WTC11 (cell line): ENCODE results near the gene FBLN2. TPM values are rescaled to one million over a fixed set of nuclear protein-coding genes. Genes with fewer than 3 reads are reported as not detected.
A peak's percentile ranks its signal among the peaks of the same experiment; 100 is the strongest.

Experiments
- ATAC-seq: fragments of 200-7000 bp; cut with Tn5 transposase; 2 replicates; pipeline ENCODE4 v1.10.0; 2021; ENCODE audit warnings: mild to moderate bottlenecking, moderate library complexity
- CTCF ChIA-PET: fragments of 300-600 bp; sonication (Branson Sonifier 250); formaldehyde crosslinking; loops from one replicate; lab custom pipeline; 2021; ENCODE audit warnings: antibody characterized with exemption; lab: Charles Lee
- POLR2A ChIA-PET: fragments of 350-600 bp; sonication (Branson Sonifier 250); formaldehyde crosslinking; loops from one replicate; lab custom pipeline; 2021; ENCODE audit warnings: antibody characterized with exemption; lab: Charles Lee
- DNase-seq: peaks from one replicate; pipeline ENCODE4 v3.0.0; 2021; ENCODE audit warnings: low spot score
- H3K27ac Mint-ChIP-seq: 2 replicates; pipeline ENCODE4 v1.8.0; 2021; ENCODE audit warnings: mixed read lengths
- H3K27me3 Mint-ChIP-seq: 2 replicates; pipeline ENCODE4 v1.8.0; 2021; ENCODE audit warnings: low read depth, mild to moderate bottlenecking, moderate library complexity, mixed read lengths
- H3K36me3 Mint-ChIP-seq: 2 replicates; pipeline ENCODE4 v1.8.0; 2021; ENCODE audit warnings: mixed read lengths
- H3K4me1 Mint-ChIP-seq: 2 replicates; pipeline ENCODE4 v1.8.0; 2022; ENCODE audit warnings: mixed read lengths
- H3K4me3 Mint-ChIP-seq: 2 replicates; pipeline ENCODE4 v1.8.0; 2021; ENCODE audit warnings: mild to moderate bottlenecking, moderate library complexity, mixed read lengths
- H3K9me3 Mint-ChIP-seq: 2 replicates; pipeline ENCODE4 v1.8.0; 2021; ENCODE audit warnings: mixed read lengths
- ATF1 ChIP-seq: sonication (generic); formaldehyde crosslinking; IDR thresholded peaks from 2 replicates; pipeline ENCODE4 v1.8.1; 2023; ENCODE audit warnings: mild to moderate bottlenecking, moderate library complexity, missing genetic modification reagents
- ATF2 ChIP-seq: sonication (generic); formaldehyde crosslinking; IDR thresholded peaks from 2 replicates; pipeline ENCODE4 v1.8.1; 2022; ENCODE audit warnings: low read depth, missing genetic modification reagents, borderline replicate concordance
- ERG ChIP-seq: fragments of 250-450 bp; sonication (Bioruptor Pico); IDR thresholded peaks from 2 replicates; pipeline ENCODE4 v1.8.0; 2021; ENCODE audit warnings: mild to moderate bottlenecking
- ESRRA ChIP-seq: sonication (generic); formaldehyde crosslinking; IDR thresholded peaks from 2 replicates; pipeline ENCODE4 v1.8.1; 2022; ENCODE audit warnings: mild to moderate bottlenecking, missing genetic modification reagents, borderline replicate concordance
- KAT7 ChIP-seq: sonication (generic); formaldehyde crosslinking; IDR thresholded peaks from 2 replicates; pipeline ENCODE4 v1.8.1; 2023; ENCODE audit warnings: missing genetic modification reagents, mild to moderate bottlenecking, borderline replicate concordance
- MXD4 ChIP-seq: fragments of 250-450 bp; sonication (Bioruptor Pico); IDR thresholded peaks from 2 replicates; pipeline ENCODE4 v1.8.0; 2021; ENCODE audit warnings: mild to moderate bottlenecking, moderate library complexity, borderline replicate concordance
- NR1H2 ChIP-seq: sonication (generic); formaldehyde crosslinking; IDR thresholded peaks from 2 replicates; pipeline ENCODE4 v1.9.0; 2021; ENCODE audit warnings: mild to moderate bottlenecking, moderate library complexity, missing genetic modification reagents
- RELA ChIP-seq: sonication (generic); formaldehyde crosslinking; IDR thresholded peaks from 2 replicates; pipeline ENCODE4 v1.8.1; 2022; ENCODE audit warnings: missing genetic modification reagents, mild to moderate bottlenecking, borderline replicate concordance
- SMAD3 ChIP-seq: sonication (generic); formaldehyde crosslinking; IDR thresholded peaks from 2 replicates; pipeline ENCODE4 v1.8.0; 2022; ENCODE audit warnings: missing genetic modification reagents, mild to moderate bottlenecking, borderline replicate concordance
- SOX15 ChIP-seq: fragments of 250-450 bp; sonication (Bioruptor Pico); IDR thresholded peaks from 2 replicates; pipeline ENCODE4 v1.9.0; 2021; ENCODE audit warnings: mild to moderate bottlenecking
- STAT6 ChIP-seq: sonication (generic); formaldehyde crosslinking; conservative IDR thresholded peaks from 2 replicates; pipeline ENCODE4 v1.8.1; 2023; ENCODE audit warnings: mild to moderate bottlenecking, low read depth, missing genetic modification reagents, moderate library complexity
- TCF7 ChIP-seq: sonication (generic); formaldehyde crosslinking; IDR thresholded peaks from 2 replicates; pipeline ENCODE4 v1.8.0; 2022; ENCODE audit warnings: mild to moderate bottlenecking, low read depth, missing genetic modification reagents, moderate library complexity
- ZNF121 ChIP-seq: sonication (generic); formaldehyde crosslinking; IDR thresholded peaks from 2 replicates; pipeline ENCODE4 v1.8.0; 2023; ENCODE audit warnings: missing genetic modification reagents
- ZNF423 ChIP-seq: fragments of 250-450 bp; sonication (Bioruptor Pico); IDR thresholded peaks from 2 replicates; pipeline ENCODE4 v2.1.2; 2022; ENCODE audit warnings: mild to moderate bottlenecking, moderate library complexity
- ZNF532 ChIP-seq: fragments of 250-450 bp; sonication (Bioruptor Pico); IDR thresholded peaks from 2 replicates; pipeline ENCODE4 v1.9.0; 2021; ENCODE audit warnings: mild to moderate bottlenecking, borderline replicate concordance
- ZNF671 ChIP-seq: fragments of 250-450 bp; sonication (Bioruptor Pico); IDR thresholded peaks from 2 replicates; pipeline ENCODE4 v1.8.0; 2021; ENCODE audit warnings: mild to moderate bottlenecking
- total RNA-seq: library from RNA; stranded (reverse); gene quantifications from 3 replicates; pipeline ENCODE4 v1.2.3, GENCODE V29; 2021
- TF ChIP-seq, protein P1 (sequence below): fragments of 250-450 bp; sonication (Bioruptor Pico); IDR thresholded peaks from 2 replicates; pipeline ENCODE4 v1.9.0; 2021; ENCODE audit warnings: moderate library complexity, mild to moderate bottlenecking, inconsistent platforms, borderline replicate concordance
- TF ChIP-seq, protein P2 (sequence below): sonication (generic); formaldehyde crosslinking; IDR thresholded peaks from 2 replicates; pipeline ENCODE4 v1.8.1; 2023; ENCODE audit warnings: mild to moderate bottlenecking, moderate library complexity, missing genetic modification reagents
- TF ChIP-seq, protein P3 (sequence below): fragments of 250-450 bp; sonication (Bioruptor Pico); IDR thresholded peaks from 2 replicates; pipeline ENCODE4 v1.9.0; 2021; ENCODE audit warnings: mild to moderate bottlenecking
- TF ChIP-seq, protein P4 (sequence below): sonication (generic); formaldehyde crosslinking; IDR thresholded peaks from 2 replicates; pipeline ENCODE4 v1.8.1; 2022; ENCODE audit warnings: mild to moderate bottlenecking, moderate library complexity, missing genetic modification reagents

FBLN2 gene
- total RNA-seq, 1 experiment from 2014 or later, result 20.7 TPM

DNA sequence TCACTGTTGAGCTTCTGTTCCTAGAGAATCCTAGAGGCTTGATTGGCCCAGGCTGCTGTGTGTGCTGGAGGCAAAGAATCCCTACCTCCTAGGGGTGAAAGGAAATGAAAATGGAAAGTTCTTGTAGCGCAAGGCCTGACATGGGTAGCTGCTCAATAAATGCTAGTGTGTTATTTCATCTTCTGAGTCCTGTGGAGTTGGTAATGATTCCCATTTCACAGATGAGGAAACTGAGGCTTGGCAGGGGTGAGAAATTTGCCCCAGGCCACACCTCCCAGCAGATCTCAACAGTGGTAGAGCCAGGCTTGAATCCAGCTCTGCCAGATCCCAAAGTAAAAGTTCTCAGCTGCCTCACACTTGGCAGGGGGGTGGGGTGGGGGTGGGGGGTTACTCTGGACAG, 42.7 kb upstream of the FBLN2 start (continued):
- no peak for TF ChIP-seq ERG (CRISPR knock-in tag)
- no peak for TF ChIP-seq ZNF423 (CRISPR knock-in tag)
- TF ChIP-seq ZNF532, result no peak
- TF ChIP-seq, protein P1, sequence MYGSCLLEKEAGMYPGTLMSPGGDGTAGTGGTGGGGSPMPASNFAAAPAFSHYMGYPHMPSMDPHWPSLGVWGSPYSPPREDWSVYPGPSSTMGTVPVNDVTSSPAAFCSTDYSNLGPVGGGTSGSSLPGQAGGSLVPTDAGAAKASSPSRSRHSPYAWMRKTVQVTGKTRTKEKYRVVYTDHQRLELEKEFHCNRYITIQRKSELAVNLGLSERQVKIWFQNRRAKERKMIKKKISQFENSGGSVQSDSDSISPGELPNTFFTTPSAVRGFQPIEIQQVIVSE (CRISPR knock-in tag), result no peak
- TF ChIP-seq SOX15 (CRISPR knock-in tag), result no peak
- TF ChIP-seq KAT7 (CRISPR knock-in tag), result no peak
- TF ChIP-seq, protein P2, sequence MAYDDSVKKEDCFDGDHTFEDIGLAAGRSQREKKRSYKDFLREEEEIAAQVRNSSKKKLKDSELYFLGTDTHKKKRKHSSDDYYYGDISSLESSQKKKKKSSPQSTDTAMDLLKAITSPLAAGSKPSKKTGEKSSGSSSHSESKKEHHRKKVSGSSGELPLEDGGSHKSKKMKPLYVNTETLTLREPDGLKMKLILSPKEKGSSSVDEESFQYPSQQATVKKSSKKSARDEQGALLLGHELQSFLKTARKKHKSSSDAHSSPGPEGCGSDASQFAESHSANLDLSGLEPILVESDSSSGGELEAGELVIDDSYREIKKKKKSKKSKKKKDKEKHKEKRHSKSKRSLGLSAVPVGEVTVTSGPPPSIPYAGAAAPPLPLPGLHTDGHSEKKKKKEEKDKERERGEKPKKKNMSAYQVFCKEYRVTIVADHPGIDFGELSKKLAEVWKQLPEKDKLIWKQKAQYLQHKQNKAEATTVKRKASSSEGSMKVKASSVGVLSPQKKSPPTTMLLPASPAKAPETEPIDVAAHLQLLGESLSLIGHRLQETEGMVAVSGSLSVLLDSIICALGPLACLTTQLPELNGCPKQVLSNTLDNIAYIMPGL (CRISPR knock-in tag), result no peak
- TF ChIP-seq ZNF671 (CRISPR knock-in tag), result no peak

DNA sequence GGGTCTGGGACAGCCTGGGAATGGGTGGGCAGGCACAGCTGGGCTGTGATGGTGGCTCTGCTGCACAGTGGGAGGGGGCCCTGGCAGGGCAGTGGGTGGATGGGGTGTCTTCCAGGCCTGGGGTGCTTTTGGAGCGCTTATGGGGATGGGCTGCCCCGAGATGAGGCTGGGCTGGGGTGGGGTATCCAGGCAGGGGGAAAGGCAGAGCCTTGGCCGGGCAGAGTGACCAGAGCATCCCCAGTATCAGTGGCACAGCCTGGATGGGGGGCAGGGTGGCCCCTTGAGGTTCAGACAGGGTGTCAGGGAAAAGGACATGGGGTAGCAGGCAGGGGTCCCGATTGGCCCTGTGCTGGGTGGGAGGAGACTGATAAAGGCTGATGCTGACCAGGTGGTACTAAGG, 42.2 kb upstream of the FBLN2 start:
- TF ChIP-seq NR1H2, result no peak
- TF ChIP-seq MXD4 (CRISPR knock-in tag), result no peak
- TF ChIP-seq, protein P3, sequence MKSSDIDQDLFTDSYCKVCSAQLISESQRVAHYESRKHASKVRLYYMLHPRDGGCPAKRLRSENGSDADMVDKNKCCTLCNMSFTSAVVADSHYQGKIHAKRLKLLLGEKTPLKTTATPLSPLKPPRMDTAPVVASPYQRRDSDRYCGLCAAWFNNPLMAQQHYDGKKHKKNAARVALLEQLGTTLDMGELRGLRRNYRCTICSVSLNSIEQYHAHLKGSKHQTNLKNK (CRISPR knock-in tag), result no peak
- TF ChIP-seq ATF2 (CRISPR knock-in tag), result no peak
- TF ChIP-seq ATF1 (CRISPR knock-in tag), result no peak
- no peak for TF ChIP-seq ZNF121 (CRISPR knock-in tag)
- no peak for TF ChIP-seq SOX15 (CRISPR knock-in tag)
- TF ChIP-seq, all 79 proteins: peak for 0
- ATAC-seq, result no peak
- Mint-ChIP-seq H3K4me1 (peaks cover 9% of the 10 kb centered on the region), H3K36me3 (no peaks in the 10 kb centered on the region), H3K27me3 (no peaks in the 10 kb centered on the region), H3K27ac (peak overlapping the region; percentile 32; the same call in 1 of the 2 replicates), H3K4me3 (no peak overlapping the region), H3K9me3 (no peaks in the 10 kb centered on the region)
- POLR2A ChIA-PET, result no interaction called here
- no peak for DNase-seq
- CTCF ChIA-PET, result interaction anchor here (0.8 to 4.0 kb wide), 6 partner anchors 8 to 141 kb away, joined by 3 to 24 read pairs (median 4); no protein-coding TSS in a partner anchor

GRCh38 chr3:13507247-13507569, 41.7 kb upstream of the FBLN2 start:
- Mint-ChIP-seq H3K27ac (peak overlapping the region; percentile 32), H3K27me3 (no peaks in the 10 kb centered on the region), H3K36me3 (no peaks in the 10 kb centered on the region)
- DNase-seq (no peak), ATAC-seq (no peak)
- ChIA-PET CTCF (interaction anchor here (0.8 to 4.0 kb wide), 5 partner anchors 9 to 140 kb away, joined by 3 to 24 read pairs (median 6); no protein-coding TSS in a partner anchor), POLR2A (no interaction called here)
- no peak for TF ChIP-seq ZNF671 (CRISPR knock-in tag)
- TF ChIP-seq KAT7 (CRISPR knock-in tag), result no peak
- TF ChIP-seq, protein P4, sequence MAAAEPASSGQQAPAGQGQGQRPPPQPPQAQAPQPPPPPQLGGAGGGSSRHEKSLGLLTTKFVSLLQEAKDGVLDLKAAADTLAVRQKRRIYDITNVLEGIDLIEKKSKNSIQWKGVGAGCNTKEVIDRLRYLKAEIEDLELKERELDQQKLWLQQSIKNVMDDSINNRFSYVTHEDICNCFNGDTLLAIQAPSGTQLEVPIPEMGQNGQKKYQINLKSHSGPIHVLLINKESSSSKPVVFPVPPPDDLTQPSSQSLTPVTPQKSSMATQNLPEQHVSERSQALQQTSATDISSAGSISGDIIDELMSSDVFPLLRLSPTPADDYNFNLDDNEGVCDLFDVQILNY (CRISPR knock-in tag), result no peak
- no peak for TF ChIP-seq RELA (CRISPR knock-in tag)
- no peak for TF ChIP-seq TCF7 (CRISPR knock-in tag)
- TF ChIP-seq ESRRA (CRISPR knock-in tag), result no peak
- TF ChIP-seq SMAD3 (CRISPR knock-in tag), result no peak
- TF ChIP-seq STAT6, result no peak
- no peak for TF ChIP-seq SOX15 (CRISPR knock-in tag)
- TF ChIP-seq, all 79 proteins: peak for 0
- Mint-ChIP-seq H3K9me3 (no peaks in the 10 kb centered on the region), H3K4me3 (no peak overlapping the region), H3K4me1 (peaks cover 9% of the 10 kb centered on the region)
